B cell (primary cell): ENCODE measurements around the gene LBX2. TPM values are rescaled to one million over a fixed set of nuclear protein-coding genes. Genes with fewer than 3 reads are reported as not detected.
A peak's percentile ranks its signal among the peaks of the same experiment; 100 is the strongest.

Experiments
- ATAC-seq: fragments of 200-7000 bp; cut with Tn5 transposase; one replicate; pipeline ENCODE4 v1.10.0; 2021; ENCODE audit warnings: low read depth, mild to moderate bottlenecking, moderate number of reproducible peaks, moderate library complexity
- CTCF ChIA-PET: fragments of 350-600 bp; sonication (Branson Sonifier 250); formaldehyde crosslinking; loops from one replicate; lab custom pipeline; 2021; ENCODE audit warnings: antibody characterized with exemption, inconsistent platforms; lab: Charles Lee
- POLR2A ChIA-PET: fragments of 350-600 bp; sonication (Branson Sonifier 250); formaldehyde crosslinking; loops from one replicate; lab custom pipeline; 2021; ENCODE audit warnings: antibody characterized with exemption; lab: Charles Lee
- DNase-seq: peaks from one replicate; pipeline ENCODE4 v3.0.0; 2013
- H2AFZ ChIP-seq: 2 replicates; pipeline ENCODE4 v1.6.1; 2012; ENCODE audit warnings: mild to moderate bottlenecking, low read depth, low read length; ENCODE audit not compliant: insufficient read depth, poor library complexity, severe bottlenecking
- H3K27ac ChIP-seq, 2 donors: 1 replicate in 1 of 2; 2 replicates in 1 of 2; pipeline ENCODE4 v1.5.1; 2012 to 2013; ENCODE audit warnings: low read length in 2 of 2, mild to moderate bottlenecking in 2 of 2, moderate library complexity in 1 of 2
- H3K27me3 ChIP-seq, 4 experiments: fragments of 200-600 bp in 1 of 4; sonication (generic) in 1 of 4; replicated peaks in 1 of 4; 1 replicate in 2 of 4; 2 replicates in 2 of 4; pipeline versions ENCODE4 v1.6.1 to v1.7.0; 2013 to 2016; ENCODE audit warnings: low read length in 3 of 4, mild to moderate bottlenecking in 2 of 4, mixed read lengths in 1 of 4, moderate library complexity in 1 of 4; ENCODE audit not compliant: insufficient read depth in 4 of 4, control insufficient read depth in 3 of 4; ENCODE audit errors: control extremely low read depth in 1 of 4
- H3K36me3 ChIP-seq, 2 experiments: replicated peaks in 1 of 2; 1 replicate in 1 of 2; 2 replicates in 1 of 2; pipeline versions ENCODE4 v1.6.1 to v1.7.1; 2013; ENCODE audit warnings: low read length in 1 of 2; ENCODE audit not compliant: insufficient read depth in 2 of 2, control insufficient read depth in 1 of 2; ENCODE audit errors: control extremely low read depth in 1 of 2, extremely low read depth in 1 of 2
- H3K4me1 ChIP-seq, 2 donors: fragments of 200-600 bp in 1 of 2; sonication (generic) in 1 of 2; 1 replicate in 1 of 2; 2 replicates in 1 of 2; pipeline versions ENCODE4 v1.5.1 to v1.6.1; 2013 to 2017; ENCODE audit warnings: low read length in 2 of 2; ENCODE audit not compliant: control insufficient read depth in 2 of 2, insufficient read depth in 2 of 2
- H3K4me2 ChIP-seq: replicated peaks from 2 replicates; pipeline ENCODE3; 2012; ENCODE audit warnings: mild to moderate bottlenecking, low read depth, low read length; ENCODE audit not compliant: poor library complexity, severe bottlenecking
- H3K4me3 ChIP-seq, 5 experiments: fragments of 200-600 bp in 1 of 5; sonication (generic) in 1 of 5; 1 replicate in 3 of 5; 2 replicates in 2 of 5; pipeline versions ENCODE4 v1.5.1 to v1.7.0; 2011 to 2016; ENCODE audit warnings: low read length in 4 of 5, mild to moderate bottlenecking in 4 of 5, low read depth in 2 of 5, control low read depth in 1 of 5, moderate library complexity in 1 of 5; ENCODE audit not compliant: insufficient read depth in 1 of 5; ENCODE audit errors: control extremely low read depth in 1 of 5, extremely low read depth in 1 of 5
- H3K79me2 ChIP-seq: fragments of 200-600 bp; sonication (generic); one replicate; pipeline ENCODE4 v1.6.0; 2016; ENCODE audit warnings: low read length; ENCODE audit not compliant: control insufficient read depth, insufficient read depth
- H3K9ac ChIP-seq: fragments of 200-600 bp; sonication (generic); 2 replicates; pipeline ENCODE4 v1.6.1; 2017; ENCODE audit warnings: mild to moderate bottlenecking, low read length, moderate library complexity
- H3K9me3 ChIP-seq, 3 donors: one replicate each; pipeline versions ENCODE4 v1.6.1 to v1.7.1; 2013; ENCODE audit warnings: low read length in 2 of 3; ENCODE audit not compliant: control insufficient read depth in 2 of 3, insufficient read depth in 1 of 3; ENCODE audit errors: control extremely low read depth in 1 of 3
- H4K20me1 ChIP-seq: 2 replicates; pipeline ENCODE4 v1.6.0; 2012; ENCODE audit warnings: mild to moderate bottlenecking, low read length; ENCODE audit not compliant: insufficient read depth, control insufficient read depth, poor library complexity, severe bottlenecking
- H3K27ac Mint-ChIP-seq: one replicate; pipeline ENCODE4 v1.8.0; 2021; ENCODE audit warnings: mixed read lengths
- H3K27me3 Mint-ChIP-seq: one replicate; pipeline ENCODE4 v1.8.0; 2021; ENCODE audit warnings: mixed read lengths
- H3K4me1 Mint-ChIP-seq: one replicate; pipeline ENCODE4 v1.8.0; 2021; ENCODE audit warnings: mixed read lengths
- H3K4me3 Mint-ChIP-seq: one replicate; pipeline ENCODE4 v1.8.0; 2021; ENCODE audit warnings: mixed read lengths
- H3K9me3 Mint-ChIP-seq: one replicate; pipeline ENCODE4 v1.8.0; 2022; ENCODE audit warnings: mixed read lengths; ENCODE audit not compliant: insufficient read depth
- CTCF ChIP-seq: fragments of 200-600 bp; IDR thresholded peaks from one replicate; pipeline ENCODE4 v1.8.0; 2022; ENCODE audit warnings: antibody characterized with exemption, mild to moderate bottlenecking
- EZH2 ChIP-seq: IDR thresholded peaks from 2 replicates; pipeline ENCODE4 v1.6.1; 2012; ENCODE audit warnings: borderline replicate concordance, low read depth, mild to moderate bottlenecking, moderate library complexity, low read length; ENCODE audit not compliant: insufficient read depth, poor library complexity, severe bottlenecking
- WGBS: methylation state at CpG from one replicate; pipeline ENCODE4 v1.1.5; 2013; ENCODE audit warnings: missing lambda C conversion rate; ENCODE audit not compliant: insufficient coverage; 5-methylcytosine and 5-hydroxymethylcytosine counted together
- intact Hi-C: fragments of 100-400 bp; cut with micrococcal nuclease; formaldehyde crosslinking; loops from one replicate; pipeline ENCODE4 v1.10.0; 2022
- polyA plus RNA-seq: library from polyadenylated mRNA; depleted of rRNA; stranded (reverse); fragments of >200 nt; gene quantifications from 2 replicates; pipeline ENCODE4 v1.2.3, GENCODE V29; 2012
- total RNA-seq, 2 donors: library from RNA; stranded (reverse); fragments of 120-200 nt in 1 of 2; gene quantifications; 1 replicate in 1 of 2; 2 replicates in 1 of 2; pipeline versions ENCODE4 v1.2.3 to v1.2.4, GENCODE V29; 2013 to 2022

LBX2 gene
- total and polyA plus RNA-seq, 2 donors (not counting 1 experiment from before 2014, with no cell fraction given), result 1.1 to 2.0 TPM

- peaks cover 56% of the 10 kb centered on the region for H3K4me1 Mint-ChIP-seq
- Histone ChIP-seq H3K9me3 (peaks cover 0 to 13% (median 0%) of the 10 kb centered on the region in 3 donors), H3K4me2 (peak within 1 kb of the TSS; percentile 88), H3K4me3 (peak within 1 kb of the TSS; percentile 78 to 97 (median 83)), H3K27me3 (peaks cover 0 to 56% (median 14%) of the 10 kb centered on the region in 4 experiments), H3K27ac (peak within 1 kb of the TSS; percentile 91 to 96), H3K4me1 (peaks cover 31 to 38% of the 10 kb centered on the region in 2 donors), H4K20me1 (no peaks in the 10 kb centered on the region), H3K79me2 (peaks cover 8% of the 10 kb centered on the region), H2AFZ (peak within 1 kb of the TSS; percentile 90), H3K36me3 (peaks cover 0 to 10% of the 10 kb centered on the region in 2 experiments), H3K9ac (peak within 1 kb of the TSS; percentile 84)
- POLR2A ChIA-PET, result interaction anchor here (0.5 to 2.8 kb wide), 11 partner anchors 9 to 196 kb away, joined by 3 to 13 read pairs (median 5); partner anchors contain the start of genes AUP1, HTRA2 and WBP1
- TF ChIP-seq EZH2 (no peak), CTCF (peak; percentile 64)
- H3K9me3 Mint-ChIP-seq, result no peaks in the 10 kb centered on the region
- H3K27ac Mint-ChIP-seq, result peak within 1 kb of the TSS; percentile 99
- ATAC-seq, result peak; percentile 85
- peak; percentile 100 for DNase-seq
- peak within 1 kb of the TSS; percentile 96 for H3K4me3 Mint-ChIP-seq
- intact Hi-C loops, result loop anchor here (1.0 to 5.0 kb wide), 7 partner anchors 9 to 145 kb away; partner anchors contain the start of genes AUP1, DOK1, HTRA2 and SEMA4F
- peaks cover 41% of the 10 kb centered on the region for H3K27me3 Mint-ChIP-seq
- CTCF ChIA-PET, result interaction anchor here (0.6 to 8.1 kb wide), 15 partner anchors 9 to 86 kb away, joined by 3 to 111 read pairs (median 4); partner anchors contain the start of genes AUP1, CCDC142, DQX1 and HTRA2
- 1% methylated on average over 49 of the region's 56 CpGs for WGBS
These were observed 7.9 kb upstream of the LBX2 start, which contains the start of gene PCGF1 for GRCh38 chr2:74507145-74507925. PCGF1 (minus strand) TSS chr2:74507695; CDS start chr2:74507668, 27 bp downstream.
